WTC11 (cell line): ENCODE results near the gene LRMDA.

Source experiments
- CTCF ChIP-seq: fragments of 200-600 bp; IDR thresholded peaks from 2 replicates; pipeline ENCODE4 v1.8.0; 2022; ENCODE audit warnings: antibody characterized with exemption
- MAX ChIP-seq: sonication (generic); formaldehyde crosslinking; IDR thresholded peaks from 2 replicates; pipeline ENCODE4 v1.8.0; 2022; ENCODE audit warnings: mild to moderate bottlenecking, missing genetic modification reagents
- NFYB ChIP-seq: sonication (generic); formaldehyde crosslinking; conservative IDR thresholded peaks from 2 replicates; pipeline ENCODE4 v1.8.0; 2022; ENCODE audit warnings: low read depth, missing genetic modification reagents
- PREB ChIP-seq: sonication (generic); formaldehyde crosslinking; IDR thresholded peaks from 2 replicates; pipeline ENCODE4 v1.8.1; 2022; ENCODE audit warnings: mild to moderate bottlenecking, missing genetic modification reagents, moderate library complexity, borderline replicate concordance
- ZBTB21 ChIP-seq: sonication (generic); formaldehyde crosslinking; IDR thresholded peaks from 2 replicates; pipeline ENCODE4 v1.8.1; 2023; ENCODE audit warnings: mild to moderate bottlenecking, missing genetic modification reagents, borderline replicate concordance
- ZNF281 ChIP-seq: sonication (generic); formaldehyde crosslinking; IDR thresholded peaks from 2 replicates; pipeline ENCODE4 v1.8.0; 2023; ENCODE audit warnings: mild to moderate bottlenecking, missing genetic modification reagents

- TF ChIP-seq ZNF281 (CRISPR knock-in tag) (no peak), ZBTB21 (CRISPR knock-in tag) (no peak), CTCF (no peak), MAX (no peak), PREB (no peak), NFYB (CRISPR knock-in tag) (no peak)
Observed at GRCh38 chr10:76169246-76169645, 737.8 kb downstream of the LRMDA start.
